ENCODE measurements around the gene MGAT4A. TPM values are rescaled to one million over a fixed set of nuclear protein-coding genes. Genes with fewer than 3 reads are reported as not detected.
"Not testable (repeated sequence)": the region's sequence is repeated elsewhere in the genome, so short reads cannot be mapped to it uniquely, and the experiment has no call there.

MGAT4A gene
- polyA plus RNA-seq, 3 donors, result 8.5 to 16.6 (median 12.7) TPM

- WGBS, 3 donors, result 32 to 56% (median 34%) methylated on average over 2 of the region's 2 CpGs
- H3K27ac ChIP-seq (ENCODE audit: low read depth, low read length), result no peak overlapping the region
Measured at GRCh38 chr2:98734823-98735260, 3.9 kb upstream of the MGAT4A start.

GRCh38 chr2:98734162-98734561, 3.2 kb upstream of the MGAT4A start:
- no peak overlapping the region for H3K27ac ChIP-seq (ENCODE audit: low read depth, low read length)

GRCh38 chr2:98732430-98733051, 1.6 kb upstream of the MGAT4A start:
- no peak overlapping the region for H3K27ac ChIP-seq (ENCODE audit: low read depth, low read length)
- 49 to 77% (median 74%) methylated on average over 8 of the region's 8 CpGs for WGBS, 3 donors

More at GRCh38 chr2:98734162-98734561, 3.2 kb upstream of the MGAT4A start:
- 42 to 70% (median 60%) methylated on average over 3 of the region's 3 CpGs for WGBS, 3 donors

DNA sequence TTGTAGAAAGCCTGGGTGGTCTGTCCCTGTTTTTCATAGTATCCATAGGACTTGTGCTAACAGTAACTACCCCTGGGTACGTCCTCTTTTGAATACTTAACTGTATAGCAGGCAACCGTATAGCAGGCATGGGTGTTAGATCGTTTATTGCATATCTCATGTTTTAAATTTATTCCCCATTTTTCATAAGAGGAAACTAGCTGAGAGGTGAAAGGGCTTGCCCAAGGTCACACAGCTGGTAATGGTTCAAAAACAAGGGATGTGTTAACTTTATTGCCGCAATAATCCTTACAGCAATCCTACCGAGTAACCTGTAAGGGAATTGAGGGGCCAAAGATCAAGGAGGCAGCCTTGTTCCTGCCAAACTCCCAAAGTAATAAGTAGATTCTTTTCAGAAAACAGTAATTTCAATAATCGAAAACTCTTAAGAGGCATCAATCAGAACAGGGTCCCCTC, 990 bp upstream of the MGAT4A start:
- 19 to 38% (median 33%) methylated on average over 6 of the region's 6 CpGs for WGBS, 3 donors
- no peak overlapping the region for H3K27ac ChIP-seq (ENCODE audit: low read depth, low read length)

DNA sequence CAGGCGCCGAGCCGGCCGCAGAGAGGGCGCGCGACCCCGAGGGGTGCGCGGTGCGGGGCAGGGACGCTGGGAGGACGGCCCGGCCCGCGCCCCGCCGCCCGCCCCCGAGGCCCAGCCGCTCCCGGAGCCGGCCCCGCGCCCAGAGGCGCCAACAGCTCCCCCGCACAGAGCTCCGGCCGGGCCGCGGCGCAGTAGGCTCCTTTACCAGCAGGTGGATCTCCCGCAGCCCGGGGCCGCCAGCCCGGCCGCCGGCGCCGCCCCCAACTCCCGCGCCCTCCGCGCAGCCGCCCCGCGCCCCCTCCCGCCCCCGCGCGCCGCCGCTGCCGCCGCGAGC, 258 bp downstream of the MGAT4A start:
- no peak overlapping the region for H3K27ac ChIP-seq (ENCODE audit: low read depth, low read length)
- whole genome bisulfite sequencing, 3 donors, result 1% methylated on average over 20 to 54 of the region's 56 CpGs; no CpG with 5 or more reads in 1 of the 3 donors

DNA sequence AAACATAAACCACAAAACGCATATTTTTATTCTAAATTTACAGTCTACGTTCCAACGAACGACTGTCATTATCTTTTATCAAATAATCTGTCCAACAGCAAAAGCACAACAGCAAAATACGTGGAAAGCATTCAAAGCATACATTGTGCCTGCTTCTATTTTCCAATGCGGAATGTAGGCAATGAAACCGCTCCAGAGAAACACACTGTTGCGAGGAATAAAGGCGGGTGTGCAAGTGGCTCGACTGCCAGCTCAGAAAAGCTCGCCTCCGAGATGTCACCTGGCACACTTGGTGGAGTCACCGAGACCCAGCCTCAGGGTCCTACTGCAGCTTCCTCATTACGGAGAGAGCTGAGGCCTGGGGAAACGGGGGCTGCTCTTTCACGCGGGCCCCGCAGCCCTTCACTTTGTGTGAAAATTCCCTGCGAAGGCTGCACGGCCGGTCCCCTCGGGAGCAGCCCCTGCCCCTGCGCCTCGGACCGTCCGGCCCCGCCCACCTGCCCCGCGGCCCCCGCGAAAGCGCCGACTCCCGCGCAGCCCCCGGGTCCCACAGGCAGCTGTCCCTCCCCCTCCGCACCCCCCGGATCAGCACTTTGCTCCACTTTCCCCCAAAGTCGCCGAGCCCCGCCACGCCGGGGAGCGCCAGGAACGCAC, 752 bp downstream of the MGAT4A start:
- 1% methylated on average over 38 to 45 of the region's 45 CpGs for WGBS, 3 donors
- no peak overlapping the region for H3K27ac ChIP-seq (ENCODE audit: low read depth, low read length)

GRCh38 chr2:98729652-98730051, 1.3 kb downstream of the MGAT4A start:
- WGBS, 3 donors, result 17 to 37% (median 28%) methylated on average over 10 of the region's 10 CpGs
- no peak overlapping the region for H3K27ac ChIP-seq (ENCODE audit: low read depth, low read length)

GRCh38 chr2:98728088-98728718, 2.7 kb downstream of the MGAT4A start:
- H3K27ac ChIP-seq (ENCODE audit: low read depth, low read length), result not testable (repeated sequence)
- 34 to 75% (median 69%) methylated on average over 5 of the region's 5 CpGs for WGBS, 3 donors

GRCh38 chr2:98727369-98728087, 3.4 kb downstream of the MGAT4A start:
- H3K27ac ChIP-seq (ENCODE audit: low read depth, low read length), result no peak overlapping the region
- WGBS, 3 donors, result 29 to 42% (median 35%) methylated on average over 5 of the region's 5 CpGs

DNA sequence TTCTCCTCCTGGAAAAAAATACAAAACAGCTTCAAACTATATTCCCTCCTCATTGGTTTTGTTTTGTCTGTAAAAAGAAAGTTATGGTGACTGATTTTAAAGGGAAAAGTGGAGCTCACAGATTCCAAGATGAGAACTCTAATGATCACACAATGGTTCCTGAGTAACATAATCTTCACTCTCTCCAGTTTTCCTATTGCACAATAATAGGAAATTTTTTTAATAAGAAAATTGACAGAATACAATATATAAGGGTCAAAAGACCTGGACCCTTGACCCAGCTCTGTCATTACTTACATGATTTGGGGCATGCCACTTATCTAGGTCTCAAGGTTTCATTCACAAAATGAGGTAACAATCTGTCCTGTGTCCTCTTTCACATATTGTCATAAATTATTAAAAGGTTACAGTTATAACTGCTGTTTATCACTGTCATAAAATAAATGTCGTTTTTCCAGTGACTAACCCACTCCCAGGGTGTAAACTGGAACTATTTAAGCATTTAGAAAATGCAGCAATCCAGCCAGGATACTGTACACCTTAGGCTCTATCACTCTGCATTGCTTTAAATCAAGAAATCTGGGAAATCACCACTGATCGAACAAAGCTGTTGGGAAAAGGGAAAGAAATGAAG, 4.1 kb downstream of the MGAT4A start:
- H3K27ac ChIP-seq (ENCODE audit: low read depth, low read length), result no peak overlapping the region
- WGBS, 3 donors, result 30 to 48% (median 39%) methylated on average over 2 of the region's 2 CpGs

GRCh38 chr2:98726205-98726604, 4.7 kb downstream of the MGAT4A start:
- no peak overlapping the region for H3K27ac ChIP-seq (ENCODE audit: low read depth, low read length)
- 65 to 73% (median 66%) methylated on average over 8 of the region's 8 CpGs for WGBS, 3 donors

DNA sequence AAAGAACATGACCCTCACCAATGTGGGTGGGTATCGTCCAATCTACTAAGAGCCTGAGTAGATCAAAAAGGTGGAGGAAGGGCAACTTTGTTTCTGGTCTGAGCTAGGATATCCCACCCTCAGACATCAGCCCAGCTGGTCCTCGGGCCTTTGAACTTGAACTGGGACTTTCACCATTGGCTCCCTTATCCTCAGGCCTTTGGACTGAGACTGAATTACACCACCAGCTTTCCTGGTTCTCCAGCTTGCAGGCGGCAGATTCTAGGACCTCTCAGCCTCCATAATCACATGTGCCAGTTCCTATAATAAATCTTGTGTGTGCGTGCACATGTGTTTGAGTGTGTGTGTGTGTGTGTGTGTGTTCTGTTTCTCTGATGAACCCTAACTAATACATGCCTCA, 10.6 kb downstream of the MGAT4A start:
- 94 to 96% (median 96%) methylated on average over 4 of the region's 4 CpGs for WGBS, 3 donors
- no peak overlapping the region for H3K27ac ChIP-seq (ENCODE audit: low read depth, low read length)

GRCh38 chr2:98717621-98718020, 13.3 kb downstream of the MGAT4A start:
- 72 to 87% (median 85%) methylated on average over 6 of the region's 6 CpGs for WGBS, 3 donors
- H3K27ac ChIP-seq (ENCODE audit: low read depth, low read length), result no peak overlapping the region

DNA sequence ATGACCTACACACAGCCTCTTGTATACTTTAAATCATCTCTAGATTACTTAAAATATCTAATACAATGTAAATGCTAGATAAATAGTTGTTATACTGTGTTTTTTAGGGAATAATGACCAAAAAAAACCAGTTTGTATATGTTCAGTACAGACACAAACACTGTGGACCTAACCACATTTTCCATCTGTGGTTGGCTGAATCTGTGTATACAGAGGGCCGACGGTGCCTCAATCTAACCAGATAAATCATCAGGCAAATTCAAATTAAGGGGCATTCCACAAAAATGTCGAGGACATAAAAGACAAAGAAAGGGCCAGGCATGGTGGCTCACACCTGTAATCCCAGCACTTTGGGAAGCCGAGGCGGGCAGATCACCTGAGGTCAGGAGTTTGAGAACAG, 14.1 kb downstream of the MGAT4A start:
- H3K27ac ChIP-seq (ENCODE audit: low read depth, low read length), result no peak overlapping the region
- WGBS, 3 donors, result 88 to 93% (median 93%) methylated on average over 5 of the region's 5 CpGs

DNA sequence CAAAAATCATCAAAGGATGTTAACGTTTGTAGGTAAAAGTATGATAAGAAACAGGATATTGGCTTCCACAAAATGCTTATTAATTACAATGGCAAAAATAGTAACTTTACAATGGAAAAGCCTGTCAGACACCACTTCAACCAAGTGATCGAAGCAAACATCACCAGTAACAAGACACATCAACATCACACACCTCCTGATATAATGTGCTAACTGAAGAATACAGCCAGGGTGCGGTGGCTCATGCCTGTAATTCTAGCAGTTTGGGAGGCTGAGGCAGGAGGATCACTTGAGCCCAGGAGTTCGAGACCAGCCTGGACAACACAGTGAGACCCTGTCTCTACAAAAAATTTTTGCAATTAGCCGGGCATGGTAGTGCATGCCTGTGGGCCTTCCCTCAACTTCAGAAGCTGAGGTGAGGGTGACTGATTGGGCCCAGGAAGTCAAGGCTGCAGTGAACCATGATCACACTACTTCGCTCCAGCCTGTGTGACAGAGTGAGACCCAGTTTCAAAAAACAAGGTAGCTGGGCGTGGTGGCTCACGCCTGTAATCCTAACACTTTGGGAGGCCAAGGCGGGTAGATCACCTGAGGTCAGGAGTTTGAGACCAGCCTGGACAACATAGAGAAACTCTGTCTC, 15.0 kb downstream of the MGAT4A start:
- no peak overlapping the region for H3K27ac ChIP-seq (ENCODE audit: low read depth, low read length)
- 88 to 94% (median 90%) methylated on average over 9 of the region's 9 CpGs for WGBS, 3 donors

DNA sequence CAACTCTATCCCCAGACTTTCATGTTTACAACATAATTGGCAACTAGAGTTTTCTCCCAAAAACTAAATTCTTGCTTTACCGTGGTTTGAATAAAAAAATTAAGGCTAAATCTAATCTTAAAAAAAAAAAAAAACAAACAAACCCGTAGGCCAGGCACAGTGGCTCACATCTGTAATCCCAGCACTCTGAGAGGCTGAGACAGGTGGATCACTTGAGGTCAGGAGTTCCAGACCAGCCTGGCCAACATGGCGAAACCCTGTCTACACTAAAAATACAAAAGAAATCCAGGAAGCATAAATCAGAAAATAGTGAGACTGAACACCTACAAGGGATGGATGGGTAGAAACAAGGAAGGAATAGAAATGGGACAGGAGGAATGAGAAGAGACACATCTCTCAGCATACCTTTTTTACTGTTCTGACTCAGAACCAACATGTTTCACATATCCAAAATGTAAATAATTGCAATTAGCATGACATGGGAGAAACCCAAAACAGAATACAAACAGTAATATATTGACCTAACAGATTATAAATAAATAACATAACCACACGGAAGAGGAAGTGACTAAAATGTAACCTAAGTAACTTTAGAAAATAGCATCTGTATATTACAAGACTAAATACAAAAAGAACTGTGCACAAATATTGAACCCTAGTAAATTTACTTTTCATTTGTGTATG, 17.5 kb downstream of the MGAT4A start:
- 47 to 79% (median 75%) methylated on average over 4 of the region's 4 CpGs for WGBS, 3 donors
- H3K27ac ChIP-seq (ENCODE audit: low read depth, low read length), result no peak overlapping the region

GRCh38 chr2:98712145-98712544, 18.8 kb downstream of the MGAT4A start:
- 95 to 96% (median 96%) methylated on average over 3 of the region's 3 CpGs for WGBS, 3 donors
- no peak overlapping the region for H3K27ac ChIP-seq (ENCODE audit: low read depth, low read length)

DNA sequence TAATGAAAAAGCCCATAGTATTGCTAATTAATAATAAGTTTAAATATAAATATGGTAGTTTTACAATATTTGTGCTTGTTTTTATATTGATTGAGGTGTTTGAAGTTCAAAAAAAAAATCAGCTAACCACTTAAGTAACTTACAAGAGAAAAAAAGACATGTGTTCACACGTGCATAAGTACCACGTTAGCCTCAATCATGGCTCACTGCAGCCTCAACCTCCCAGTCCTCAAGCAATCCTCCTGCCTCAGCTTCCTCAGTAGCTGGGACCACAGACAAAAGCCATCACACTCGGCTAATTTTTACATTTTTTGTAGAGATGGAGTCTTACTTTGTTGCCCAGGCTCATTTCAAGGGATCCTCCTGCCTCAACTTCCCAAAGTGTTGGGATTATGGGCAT, 19.4 kb downstream of the MGAT4A start:
- H3K27ac ChIP-seq (ENCODE audit: low read depth, low read length), result no peak overlapping the region
- 68 to 80% (median 75%) methylated on average over 3 of the region's 3 CpGs for WGBS, 3 donors
